HepG2 (cell line): ENCODE measurements around the gene CDK3. TPM values are rescaled to one million over a fixed set of nuclear protein-coding genes. Genes with fewer than 3 reads are reported as not detected.

Source experiments
- AFF4 ChIP-seq: sonication (generic); formaldehyde crosslinking; IDR thresholded peaks from 2 replicates; pipeline ENCODE4 v1.4.0; 2020; ENCODE audit warnings: missing genetic modification reagents
- CBX5 ChIP-seq: sonication (generic); formaldehyde crosslinking; IDR thresholded peaks from 2 replicates; pipeline ENCODE4 v1.4.0; 2020; ENCODE audit warnings: missing genetic modification reagents, borderline replicate concordance
- HNRNPUL1 ChIP-seq: fragments of 200-400 bp; formaldehyde crosslinking; IDR thresholded peaks from 2 replicates; pipeline ENCODE4 v1.6.1; 2017; ENCODE audit warnings: low read depth, mild to moderate bottlenecking, low read length, moderate library complexity
- JUND ChIP-seq: sonication (generic); formaldehyde crosslinking; IDR thresholded peaks from 2 replicates; pipeline ENCODE4 v1.8.0; 2022; ENCODE audit warnings: mild to moderate bottlenecking, missing genetic modification reagents
- KMT2A ChIP-seq: sonication (generic); formaldehyde crosslinking; IDR thresholded peaks from 2 replicates; pipeline ENCODE4 v1.4.0; 2020; ENCODE audit warnings: missing genetic modification reagents
- MAFF ChIP-seq: IDR thresholded peaks from 2 replicates; pipeline ENCODE4 v1.6.1; 2011; ENCODE audit warnings: low read depth, low read length, improper control_type of control experiment
- MAX ChIP-seq: IDR thresholded peaks from 2 replicates; pipeline ENCODE4 v1.6.1; 2012; ENCODE audit warnings: inconsistent platforms
- RXRA ChIP-seq: sonication (generic); formaldehyde crosslinking; IDR thresholded peaks from 2 replicates; pipeline ENCODE4 v1.5.1; 2020; ENCODE audit warnings: missing genetic modification reagents
- SMAD9 ChIP-seq: sonication (generic); formaldehyde crosslinking; IDR thresholded peaks from 2 replicates; pipeline ENCODE4 v1.5.1; 2020; ENCODE audit warnings: mild to moderate bottlenecking, missing genetic modification reagents
- SRF ChIP-seq: IDR thresholded peaks from 2 replicates; pipeline ENCODE4 v1.6.1; 2011; ENCODE audit warnings: mild to moderate bottlenecking, low read depth, low read length, moderate library complexity
- ZNF569 ChIP-seq: sonication (generic); formaldehyde crosslinking; IDR thresholded peaks from 2 replicates; pipeline ENCODE4 v1.5.0; 2020; ENCODE audit warnings: mild to moderate bottlenecking, missing genetic modification reagents, moderate library complexity, borderline replicate concordance
- ZNF672 ChIP-seq: sonication (generic); formaldehyde crosslinking; IDR thresholded peaks from 2 replicates; pipeline ENCODE4 v1.8.1; 2022; ENCODE audit warnings: missing genetic modification reagents
- ZNF883 ChIP-seq: sonication (generic); formaldehyde crosslinking; IDR thresholded peaks from 2 replicates; pipeline ENCODE4 v1.5.1; 2020; ENCODE audit warnings: mild to moderate bottlenecking, missing genetic modification reagents; ENCODE audit errors: not compliant biosample characterization
- polyA plus RNA-seq, 8 experiments: library from polyadenylated mRNA; depleted of rRNA in 3 of 8; stranded (reverse) in 7 of 8; unstranded in 1 of 8; fragments of >200 nt; fragmentation: Illumina TruSeq in 4 of 8; extraction: Trizol in 4 of 8; gene quantifications; 2 replicates each; pipeline versions ENCODE4 v1.2.1 to v1.2.3, GENCODE V29; 2011 to 2016; ENCODE audit warnings: low read depth in 4 of 8, missing spikeins in 1 of 8, mixed read lengths in 1 of 8; ENCODE audit not compliant: insufficient read depth in 1 of 8
- total RNA-seq, 5 experiments: library from RNA; depleted of rRNA; stranded (reverse); fragments of >200 nt; fragmentation: Illumina TruSeq; extraction: Trizol; gene quantifications; 2 replicates each; pipeline ENCODE4 v1.2.3, GENCODE V29; 2016; ENCODE audit warnings: low read depth in 1 of 5
- TF ChIP-seq, protein P1 (sequence below): sonication (generic); formaldehyde crosslinking; IDR thresholded peaks from 2 replicates; pipeline ENCODE4 v1.4.0; 2020; ENCODE audit warnings: mild to moderate bottlenecking, missing genetic modification reagents, borderline replicate concordance
- TF ChIP-seq, protein P2 (sequence below): sonication (generic); formaldehyde crosslinking; IDR thresholded peaks from 2 replicates; pipeline ENCODE4 v1.8.0; 2022; ENCODE audit warnings: missing genetic modification reagents, mild to moderate bottlenecking, borderline replicate concordance
- TF ChIP-seq, protein P3 (sequence below): sonication (generic); formaldehyde crosslinking; IDR thresholded peaks from 2 replicates; pipeline ENCODE4 v1.5.0; 2020; ENCODE audit warnings: missing genetic modification reagents
- TF ChIP-seq, protein P4 (sequence below): sonication (generic); formaldehyde crosslinking; IDR thresholded peaks from 2 replicates; pipeline ENCODE4 v1.8.0; 2022; ENCODE audit warnings: mild to moderate bottlenecking, missing genetic modification reagents, moderate library complexity

Gene CDK3
- total and polyA plus RNA-seq, 2 of the 13 experiments (the other 11 are each of a cell fraction or from before 2014, with no cell fraction given), result 5.8 to 11.4 TPM

- TF ChIP-seq, protein P1, sequence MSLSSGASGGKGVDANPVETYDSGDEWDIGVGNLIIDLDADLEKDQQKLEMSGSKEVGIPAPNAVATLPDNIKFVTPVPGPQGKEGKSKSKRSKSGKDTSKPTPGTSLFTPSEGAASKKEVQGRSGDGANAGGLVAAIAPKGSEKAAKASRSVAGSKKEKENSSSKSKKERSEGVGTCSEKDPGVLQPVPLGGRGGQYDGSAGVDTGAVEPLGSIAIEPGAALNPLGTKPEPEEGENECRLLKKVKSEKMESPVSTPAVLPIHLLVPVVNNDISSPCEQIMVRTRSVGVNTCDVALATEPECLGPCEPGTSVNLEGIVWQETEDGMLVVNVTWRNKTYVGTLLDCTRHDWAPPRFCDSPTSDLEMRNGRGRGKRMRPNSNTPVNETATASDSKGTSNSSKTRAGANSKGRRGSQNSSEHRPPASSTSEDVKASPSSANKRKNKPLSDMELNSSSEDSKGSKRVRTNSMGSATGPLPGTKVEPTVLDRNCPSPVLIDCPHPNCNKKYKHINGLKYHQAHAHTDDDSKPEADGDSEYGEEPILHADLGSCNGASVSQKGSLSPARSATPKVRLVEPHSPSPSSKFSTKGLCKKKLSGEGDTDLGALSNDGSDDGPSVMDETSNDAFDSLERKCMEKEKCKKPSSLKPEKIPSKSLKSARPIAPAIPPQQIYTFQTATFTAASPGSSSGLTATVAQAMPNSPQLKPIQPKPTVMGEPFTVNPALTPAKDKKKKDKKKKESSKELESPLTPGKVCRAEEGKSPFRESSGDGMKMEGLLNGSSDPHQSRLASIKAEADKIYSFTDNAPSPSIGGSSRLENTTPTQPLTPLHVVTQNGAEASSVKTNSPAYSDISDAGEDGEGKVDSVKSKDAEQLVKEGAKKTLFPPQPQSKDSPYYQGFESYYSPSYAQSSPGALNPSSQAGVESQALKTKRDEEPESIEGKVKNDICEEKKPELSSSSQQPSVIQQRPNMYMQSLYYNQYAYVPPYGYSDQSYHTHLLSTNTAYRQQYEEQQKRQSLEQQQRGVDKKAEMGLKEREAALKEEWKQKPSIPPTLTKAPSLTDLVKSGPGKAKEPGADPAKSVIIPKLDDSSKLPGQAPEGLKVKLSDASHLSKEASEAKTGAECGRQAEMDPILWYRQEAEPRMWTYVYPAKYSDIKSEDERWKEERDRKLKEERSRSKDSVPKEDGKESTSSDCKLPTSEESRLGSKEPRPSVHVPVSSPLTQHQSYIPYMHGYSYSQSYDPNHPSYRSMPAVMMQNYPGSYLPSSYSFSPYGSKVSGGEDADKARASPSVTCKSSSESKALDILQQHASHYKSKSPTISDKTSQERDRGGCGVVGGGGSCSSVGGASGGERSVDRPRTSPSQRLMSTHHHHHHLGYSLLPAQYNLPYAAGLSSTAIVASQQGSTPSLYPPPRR, result peak; percentile 76
- TF ChIP-seq ZNF883 (CRISPR knock-in tag) (peak; percentile 76), MAFF (no peak), JUND (CRISPR knock-in tag) (0 out of 2 replicates have a peak, but pooled peaks have one; percentile 12), ZNF672 (CRISPR knock-in tag) (peak; percentile 94; the same call in 1 of the 2 replicates), KMT2A (peak; percentile 76; the same call in 1 of the 2 replicates), AFF4 (CRISPR knock-in tag) (peak; percentile 92), RXRA (CRISPR knock-in tag) (peak; percentile 89), SRF (no peak), CBX5 (peak; percentile 63; the same call in 1 of the 2 replicates), MAX (peak; percentile 61), ZNF569 (CRISPR knock-in tag) (no peak), HNRNPUL1 (no peak), SMAD9 (CRISPR knock-in tag) (peak; percentile 80; the same call in 1 of the 2 replicates)
- TF ChIP-seq, protein P2, sequence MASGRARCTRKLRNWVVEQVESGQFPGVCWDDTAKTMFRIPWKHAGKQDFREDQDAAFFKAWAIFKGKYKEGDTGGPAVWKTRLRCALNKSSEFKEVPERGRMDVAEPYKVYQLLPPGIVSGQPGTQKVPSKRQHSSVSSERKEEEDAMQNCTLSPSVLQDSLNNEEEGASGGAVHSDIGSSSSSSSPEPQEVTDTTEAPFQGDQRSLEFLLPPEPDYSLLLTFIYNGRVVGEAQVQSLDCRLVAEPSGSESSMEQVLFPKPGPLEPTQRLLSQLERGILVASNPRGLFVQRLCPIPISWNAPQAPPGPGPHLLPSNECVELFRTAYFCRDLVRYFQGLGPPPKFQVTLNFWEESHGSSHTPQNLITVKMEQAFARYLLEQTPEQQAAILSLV, result peak; percentile 81
- TF ChIP-seq, protein P3, sequence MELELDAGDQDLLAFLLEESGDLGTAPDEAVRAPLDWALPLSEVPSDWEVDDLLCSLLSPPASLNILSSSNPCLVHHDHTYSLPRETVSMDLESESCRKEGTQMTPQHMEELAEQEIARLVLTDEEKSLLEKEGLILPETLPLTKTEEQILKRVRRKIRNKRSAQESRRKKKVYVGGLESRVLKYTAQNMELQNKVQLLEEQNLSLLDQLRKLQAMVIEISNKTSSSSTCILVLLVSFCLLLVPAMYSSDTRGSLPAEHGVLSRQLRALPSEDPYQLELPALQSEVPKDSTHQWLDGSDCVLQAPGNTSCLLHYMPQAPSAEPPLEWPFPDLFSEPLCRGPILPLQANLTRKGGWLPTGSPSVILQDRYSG, result no peak; the same call in 1 of the 2 replicates
- TF ChIP-seq, protein P4, sequence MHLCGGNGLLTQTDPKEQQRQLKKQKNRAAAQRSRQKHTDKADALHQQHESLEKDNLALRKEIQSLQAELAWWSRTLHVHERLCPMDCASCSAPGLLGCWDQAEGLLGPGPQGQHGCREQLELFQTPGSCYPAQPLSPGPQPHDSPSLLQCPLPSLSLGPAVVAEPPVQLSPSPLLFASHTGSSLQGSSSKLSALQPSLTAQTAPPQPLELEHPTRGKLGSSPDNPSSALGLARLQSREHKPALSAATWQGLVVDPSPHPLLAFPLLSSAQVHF (CRISPR knock-in tag), result peak; percentile 92; the same call in 1 of the 2 replicates
These were observed 21.5 kb upstream of the CDK3 start, which contains the start of the genes ACOX1 and TEN1 (continued) for GRCh38 chr17:75978938-75979704.
